Measurements from ENCODE around the gene PLEKHA3. TPM values are rescaled to one million over a fixed set of nuclear protein-coding genes. Genes with fewer than 3 reads are reported as not detected.

Gene PLEKHA3
- total and polyA plus RNA-seq, 2 experiments from 2014 or later, result 8.8 to 15.2 TPM

DNA sequence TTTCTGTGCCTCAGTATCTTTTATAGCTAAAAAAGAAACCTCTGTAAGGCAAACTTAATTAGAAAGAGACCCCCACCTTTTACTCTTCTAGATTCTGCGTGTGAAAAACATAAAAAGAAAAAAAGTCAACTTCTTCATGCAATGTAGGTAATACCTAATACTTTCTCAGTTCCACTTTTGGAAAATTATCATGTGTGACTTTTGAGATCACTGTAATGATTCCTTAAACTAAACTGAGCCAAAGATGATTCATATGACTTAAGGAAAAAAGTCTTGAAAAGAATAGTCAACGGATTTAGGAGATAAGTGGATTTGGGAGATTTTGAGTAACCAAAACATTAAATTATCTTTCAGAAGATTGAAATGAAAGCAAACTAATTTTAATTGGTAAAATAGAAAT is 48.9 kb downstream of the PLEKHA3 start (continued):
- TF ChIP-seq, protein P1, sequence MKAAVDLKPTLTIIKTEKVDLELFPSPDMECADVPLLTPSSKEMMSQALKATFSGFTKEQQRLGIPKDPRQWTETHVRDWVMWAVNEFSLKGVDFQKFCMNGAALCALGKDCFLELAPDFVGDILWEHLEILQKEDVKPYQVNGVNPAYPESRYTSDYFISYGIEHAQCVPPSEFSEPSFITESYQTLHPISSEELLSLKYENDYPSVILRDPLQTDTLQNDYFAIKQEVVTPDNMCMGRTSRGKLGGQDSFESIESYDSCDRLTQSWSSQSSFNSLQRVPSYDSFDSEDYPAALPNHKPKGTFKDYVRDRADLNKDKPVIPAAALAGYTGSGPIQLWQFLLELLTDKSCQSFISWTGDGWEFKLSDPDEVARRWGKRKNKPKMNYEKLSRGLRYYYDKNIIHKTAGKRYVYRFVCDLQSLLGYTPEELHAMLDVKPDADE (IDR thresholded peaks at IDR 0.05), result no peak
- no peak for TF ChIP-seq NANOG (IDR thresholded peaks at IDR 0.05; ENCODE audit: borderline replicate concordance)
- no peak for TF ChIP-seq EZH2 (IDR thresholded peaks at IDR 0.05; ENCODE audit: low read depth, unreplicated experiment)

GRCh38 chr2:178530131-178530530 is 49.9 kb downstream of the PLEKHA3 start:
- Mint-ChIP-seq H3K9me3 (no peaks in the 10 kb centered on the region), H3K4me1 (no peaks in the 10 kb centered on the region), H3K27ac (no peak overlapping the region), H3K27me3 (ENCODE audit: insufficient read depth, low read depth, poor library complexity) (no peaks in the 10 kb centered on the region), H3K36me3 (ENCODE audit: low read depth) (peaks cover 15% of the 10 kb centered on the region), H3K4me3 (no peak overlapping the region)
- no peak for DNase-seq (ENCODE audit: low spot score)
- Histone ChIP-seq H3K4me1 (ENCODE audit: insufficient read depth) (no peaks in the 10 kb centered on the region), H4K20me1 (replicated peaks; ENCODE audit: insufficient read depth) (no peaks in the 10 kb centered on the region; the same call in none of the 2 replicates), H3K79me2 (replicated peaks; ENCODE audit: insufficient read depth) (peaks cover 82% of the 10 kb centered on the region), H3K4me2 (no peak overlapping the region), H3K4me3 (no peak overlapping the region), H3K27me3 (ENCODE audit: insufficient read depth) (no peaks in the 10 kb centered on the region), H3K27ac (ENCODE audit: low read depth) (no peak overlapping the region), H3K36me3 (ENCODE audit: insufficient read depth) (no peaks in the 10 kb centered on the region; the same call in 1 of the 2 replicates), H3F3A (replicated peaks; ENCODE audit: low read depth) (no peaks in the 10 kb centered on the region), H3K9me2 (ENCODE audit: insufficient read depth) (no peaks in the 10 kb centered on the region), H2AFZ (no peak overlapping the region)
- no peak for ATAC-seq
- TF ChIP-seq JUNB (IDR thresholded peaks at IDR 0.05; ENCODE audit: unreplicated experiment) (no peak), ZNF462 (CRISPR knock-in tag; IDR thresholded peaks at IDR 0.05) (no peak), ZNF331 (CRISPR knock-in tag; IDR thresholded peaks at IDR 0.05; ENCODE audit: low read depth) (no peak), ZNF114 (CRISPR knock-in tag; IDR thresholded peaks at IDR 0.05) (no peak), EZH2phosphoT487 (IDR thresholded peaks at IDR 0.05; ENCODE audit: unreplicated experiment) (no peak), STAT1 (IDR thresholded peaks at IDR 0.05; ENCODE audit: unreplicated experiment) (no peak), POLR2AphosphoS5 (IDR thresholded peaks at IDR 0.05; ENCODE audit: low read depth) (no peak), NANOG (IDR thresholded peaks at IDR 0.05; ENCODE audit: borderline replicate concordance) (no peak), CTCF (conservative IDR thresholded peaks at IDR 0.05; ENCODE audit: low read depth in 2 of 2) (no peak), CREB1 (CRISPR knock-in tag; IDR thresholded peaks at IDR 0.05; ENCODE audit: low read depth) (no peak), EZH2 (IDR thresholded peaks at IDR 0.05; ENCODE audit: low read depth, unreplicated experiment) (no peak)
- TF ChIP-seq, protein P2, sequence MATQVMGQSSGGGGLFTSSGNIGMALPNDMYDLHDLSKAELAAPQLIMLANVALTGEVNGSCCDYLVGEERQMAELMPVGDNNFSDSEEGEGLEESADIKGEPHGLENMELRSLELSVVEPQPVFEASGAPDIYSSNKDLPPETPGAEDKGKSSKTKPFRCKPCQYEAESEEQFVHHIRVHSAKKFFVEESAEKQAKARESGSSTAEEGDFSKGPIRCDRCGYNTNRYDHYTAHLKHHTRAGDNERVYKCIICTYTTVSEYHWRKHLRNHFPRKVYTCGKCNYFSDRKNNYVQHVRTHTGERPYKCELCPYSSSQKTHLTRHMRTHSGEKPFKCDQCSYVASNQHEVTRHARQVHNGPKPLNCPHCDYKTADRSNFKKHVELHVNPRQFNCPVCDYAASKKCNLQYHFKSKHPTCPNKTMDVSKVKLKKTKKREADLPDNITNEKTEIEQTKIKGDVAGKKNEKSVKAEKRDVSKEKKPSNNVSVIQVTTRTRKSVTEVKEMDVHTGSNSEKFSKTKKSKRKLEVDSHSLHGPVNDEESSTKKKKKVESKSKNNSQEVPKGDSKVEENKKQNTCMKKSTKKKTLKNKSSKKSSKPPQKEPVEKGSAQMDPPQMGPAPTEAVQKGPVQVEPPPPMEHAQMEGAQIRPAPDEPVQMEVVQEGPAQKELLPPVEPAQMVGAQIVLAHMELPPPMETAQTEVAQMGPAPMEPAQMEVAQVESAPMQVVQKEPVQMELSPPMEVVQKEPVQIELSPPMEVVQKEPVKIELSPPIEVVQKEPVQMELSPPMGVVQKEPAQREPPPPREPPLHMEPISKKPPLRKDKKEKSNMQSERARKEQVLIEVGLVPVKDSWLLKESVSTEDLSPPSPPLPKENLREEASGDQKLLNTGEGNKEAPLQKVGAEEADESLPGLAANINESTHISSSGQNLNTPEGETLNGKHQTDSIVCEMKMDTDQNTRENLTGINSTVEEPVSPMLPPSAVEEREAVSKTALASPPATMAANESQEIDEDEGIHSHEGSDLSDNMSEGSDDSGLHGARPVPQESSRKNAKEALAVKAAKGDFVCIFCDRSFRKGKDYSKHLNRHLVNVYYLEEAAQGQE (IDR thresholded peaks at IDR 0.05; ENCODE audit: unreplicated experiment), result no peak

All from GM23338 (cell line).